Activated CD4-positive, alpha-beta T cell treated with anti-CD3 and anti-CD28 coated beads for 24 hours (primary cell): Measurements from ENCODE around the gene SYT13.
A peak's percentile ranks its signal among the peaks of the same experiment; 100 is the strongest.

ENCODE experiments used
- DNase-seq, 2 donors: peaks; one replicate each; pipeline ENCODE4 v3.0.0-alpha.2; 2020; ENCODE audit warnings: low read depth in 2 of 2

Gene SYT13

GRCh38 chr11:45248501-45249011, 37.6 kb downstream of the SYT13 start:
- no peak for DNase-seq

- no peak for DNase-seq
These were observed 38.7 kb downstream of the SYT13 start for GRCh38 chr11:45247433-45247832.

DNA sequence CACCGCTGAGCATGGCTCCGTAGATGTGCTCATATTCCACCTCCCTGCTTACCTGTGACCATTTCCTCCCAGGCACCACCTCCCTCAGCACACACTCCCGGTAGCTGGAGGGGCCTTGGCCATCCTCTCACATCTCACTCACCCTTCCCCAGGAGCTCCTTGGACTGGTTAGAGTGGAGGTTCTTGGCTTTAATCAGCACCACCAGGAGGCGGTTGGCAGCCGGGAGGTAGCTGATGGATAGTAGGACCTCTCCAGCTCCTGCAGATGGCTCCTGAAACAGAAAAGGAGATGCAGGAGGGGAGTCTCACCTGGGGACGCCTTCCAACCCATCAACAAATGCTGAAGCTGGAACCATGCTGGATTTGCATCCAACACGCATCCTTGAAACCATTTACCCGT, 39.9 kb downstream of the SYT13 start:
- no peak for DNase-seq

- DNase-seq, result no peak
These were observed 40.7 kb downstream of the SYT13 start for GRCh38 chr11:45245218-45246045.

GRCh38 chr11:45243967-45244366, 42.2 kb downstream of the SYT13 start:
- no peak for DNase-seq

GRCh38 chr11:45239733-45240132, 46.4 kb downstream of the SYT13 start:
- DNase-seq, result no peak

- no peak for DNase-seq
These were observed 47.4 kb downstream of the SYT13 start for GRCh38 chr11:45238724-45239123.

- DNase-seq, result no peak
These were observed 48.3 kb downstream of the SYT13 start for GRCh38 chr11:45237711-45238315.

DNA sequence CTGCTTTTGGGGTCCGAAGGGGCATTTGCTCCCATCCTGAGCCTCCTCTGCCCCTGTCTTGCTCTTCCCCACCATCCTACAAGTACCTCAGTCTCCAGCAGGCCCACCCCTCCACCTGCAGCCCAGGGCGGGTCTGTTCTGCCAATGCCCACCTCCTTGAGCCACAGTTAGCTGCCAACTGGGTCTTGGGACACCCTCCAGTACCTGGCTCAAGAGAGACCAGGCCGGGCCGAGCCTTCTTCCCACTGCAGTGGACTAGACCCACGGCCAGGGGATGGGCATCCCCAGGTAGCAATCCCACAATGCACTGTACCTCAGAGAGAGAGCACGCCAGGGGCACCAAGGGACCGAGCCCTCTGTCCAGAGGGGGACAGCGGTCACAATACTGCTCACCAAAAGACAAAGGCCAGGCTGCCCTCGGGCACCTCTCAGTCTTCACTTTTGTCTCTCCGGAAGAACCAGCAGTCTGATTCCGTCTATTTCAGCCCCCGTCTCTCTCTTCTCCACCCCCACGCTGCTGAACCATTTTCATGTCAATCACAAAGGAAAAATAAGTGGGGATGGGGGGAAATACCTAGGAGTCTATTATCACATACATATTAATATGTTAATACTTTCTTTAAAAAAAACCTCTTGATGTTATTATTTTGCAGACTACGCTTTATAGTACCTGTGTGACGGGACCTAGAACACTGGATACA, 51.7 kb downstream of the SYT13 start:
- DNase-seq, result no peak

DNA sequence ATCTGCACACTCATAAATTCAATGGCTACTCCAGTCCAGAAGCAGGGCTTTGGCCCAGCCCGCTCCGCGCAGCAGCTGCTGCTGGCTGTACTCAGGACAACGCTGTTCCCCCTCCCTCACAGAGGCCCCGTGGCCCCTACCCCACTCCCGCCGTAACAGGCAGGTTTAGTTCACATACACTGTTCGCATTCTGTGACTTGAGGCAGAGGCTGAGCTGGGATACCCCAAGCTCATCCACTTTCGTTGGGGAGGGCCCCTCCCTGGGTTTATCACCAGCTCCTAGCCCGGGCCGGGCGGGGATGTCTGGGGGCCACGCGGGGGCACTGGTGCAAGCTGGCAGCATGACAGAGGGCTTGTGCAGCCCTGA, 52.4 kb downstream of the SYT13 start:
- DNase-seq, result no peak

DNA sequence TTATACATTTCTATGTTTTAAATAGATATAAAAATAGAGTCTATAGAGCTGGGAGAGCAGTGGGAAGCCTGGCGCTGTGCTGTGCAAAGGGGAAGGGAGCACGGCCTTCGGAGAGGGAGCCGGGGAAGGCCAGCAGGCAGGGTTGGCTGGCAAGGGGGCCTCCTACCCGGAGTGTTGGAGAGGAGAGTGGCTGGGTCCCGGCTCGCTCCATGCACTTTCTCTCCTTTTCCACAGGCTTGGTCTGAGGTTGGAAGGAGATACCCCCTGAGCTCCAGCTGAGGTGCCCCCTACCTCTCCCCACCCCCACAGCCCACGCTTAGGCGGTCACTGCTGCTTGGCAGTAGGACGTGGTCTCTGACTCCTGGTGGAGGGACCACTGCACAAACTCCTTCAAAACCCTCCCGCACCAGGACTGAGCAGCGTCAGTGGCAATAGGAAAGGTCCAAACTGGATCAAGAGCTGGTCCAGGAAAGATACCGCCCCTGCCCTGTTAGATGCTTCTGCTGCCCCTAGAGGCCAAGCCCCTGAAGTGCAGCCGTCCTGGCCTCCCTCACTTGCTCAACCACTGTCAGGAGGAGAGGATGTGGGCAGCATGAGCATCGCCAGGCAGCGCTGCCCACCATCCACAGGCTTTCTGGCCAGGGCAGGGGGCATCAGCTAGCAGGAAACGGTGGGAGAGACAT, 52.9 kb downstream of the SYT13 start:
- DNase-seq, result peak; percentile 38 to 62

DNA sequence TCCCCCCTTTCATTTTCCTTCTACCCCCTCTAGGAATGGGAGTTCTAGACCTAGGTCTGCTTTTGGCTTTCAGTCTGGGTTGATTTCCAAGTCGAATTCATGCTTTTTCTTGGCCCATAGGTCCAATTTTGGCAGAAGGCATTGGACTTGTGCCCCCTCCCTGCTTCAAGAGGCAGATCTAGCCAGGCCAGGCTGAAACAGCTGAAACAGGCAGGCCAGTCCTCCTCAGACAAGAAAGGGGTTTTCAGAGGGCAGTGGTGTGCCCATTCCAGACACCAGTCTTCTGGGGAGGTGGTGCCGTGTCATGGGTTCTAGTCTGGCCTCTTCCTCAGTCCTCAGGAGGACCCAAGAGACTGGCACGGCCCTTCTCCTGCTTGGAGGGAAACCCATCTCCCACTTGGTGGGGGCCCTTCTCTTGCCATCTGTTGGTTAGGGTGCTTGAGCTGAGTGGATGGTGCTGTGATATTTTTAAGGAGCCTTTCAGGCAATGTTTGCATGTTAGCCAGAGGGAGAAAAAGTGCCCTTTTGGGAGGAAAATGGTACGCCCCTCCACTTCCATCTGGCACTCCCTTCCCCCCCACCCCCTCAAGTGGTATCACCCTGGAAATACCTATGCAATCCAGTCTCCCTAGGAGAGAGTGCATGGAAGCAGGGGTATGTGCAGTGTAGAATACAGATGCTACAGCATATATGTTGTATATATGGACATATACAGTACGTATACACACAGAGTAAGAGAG, 53.6 kb downstream of the SYT13 start:
- DNase-seq, result no peak

GRCh38 chr11:45229401-45230020, 56.6 kb downstream of the SYT13 start:
- no peak for DNase-seq

DNA sequence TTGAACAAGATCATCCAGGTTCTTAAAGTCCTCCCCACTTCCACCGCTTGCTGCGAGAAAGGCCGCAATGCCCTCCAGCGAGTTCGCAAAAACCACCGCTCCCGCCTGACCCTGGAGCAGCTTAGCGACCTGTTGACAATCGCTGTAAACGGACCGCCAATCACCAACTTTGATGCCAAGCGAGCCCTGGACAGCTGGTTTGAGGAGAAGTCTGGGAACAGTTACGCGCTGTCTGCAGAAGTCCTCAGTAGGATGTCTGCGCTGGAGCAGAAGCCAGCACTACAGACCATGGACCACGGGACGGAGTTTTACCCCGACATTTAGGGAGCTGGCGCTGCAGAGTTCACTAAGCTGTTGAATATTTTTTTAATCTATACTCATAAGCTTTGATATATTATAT, 58.3 kb downstream of the SYT13 start:
- DNase-seq, result no peak

DNA sequence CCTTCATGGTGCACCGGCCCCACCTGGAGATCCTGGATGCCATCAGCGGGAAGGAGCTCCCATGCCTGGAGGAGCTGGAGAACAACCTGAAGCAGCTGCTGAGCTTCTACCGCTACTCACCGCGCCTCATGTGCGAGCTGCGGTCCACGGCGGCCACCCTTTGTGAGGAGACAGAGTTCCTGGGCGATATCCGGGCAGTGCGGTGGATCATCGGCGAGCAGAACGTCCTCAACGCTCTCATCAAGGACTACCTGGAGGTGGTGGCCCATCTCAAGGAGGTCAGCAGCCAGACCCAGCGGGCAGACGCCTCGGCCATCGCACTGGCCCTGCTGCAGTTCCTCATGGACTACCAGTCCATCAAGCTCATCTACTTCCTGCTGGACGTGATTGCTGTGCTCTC, 59.2 kb downstream of the SYT13 start:
- no peak for DNase-seq

DNA sequence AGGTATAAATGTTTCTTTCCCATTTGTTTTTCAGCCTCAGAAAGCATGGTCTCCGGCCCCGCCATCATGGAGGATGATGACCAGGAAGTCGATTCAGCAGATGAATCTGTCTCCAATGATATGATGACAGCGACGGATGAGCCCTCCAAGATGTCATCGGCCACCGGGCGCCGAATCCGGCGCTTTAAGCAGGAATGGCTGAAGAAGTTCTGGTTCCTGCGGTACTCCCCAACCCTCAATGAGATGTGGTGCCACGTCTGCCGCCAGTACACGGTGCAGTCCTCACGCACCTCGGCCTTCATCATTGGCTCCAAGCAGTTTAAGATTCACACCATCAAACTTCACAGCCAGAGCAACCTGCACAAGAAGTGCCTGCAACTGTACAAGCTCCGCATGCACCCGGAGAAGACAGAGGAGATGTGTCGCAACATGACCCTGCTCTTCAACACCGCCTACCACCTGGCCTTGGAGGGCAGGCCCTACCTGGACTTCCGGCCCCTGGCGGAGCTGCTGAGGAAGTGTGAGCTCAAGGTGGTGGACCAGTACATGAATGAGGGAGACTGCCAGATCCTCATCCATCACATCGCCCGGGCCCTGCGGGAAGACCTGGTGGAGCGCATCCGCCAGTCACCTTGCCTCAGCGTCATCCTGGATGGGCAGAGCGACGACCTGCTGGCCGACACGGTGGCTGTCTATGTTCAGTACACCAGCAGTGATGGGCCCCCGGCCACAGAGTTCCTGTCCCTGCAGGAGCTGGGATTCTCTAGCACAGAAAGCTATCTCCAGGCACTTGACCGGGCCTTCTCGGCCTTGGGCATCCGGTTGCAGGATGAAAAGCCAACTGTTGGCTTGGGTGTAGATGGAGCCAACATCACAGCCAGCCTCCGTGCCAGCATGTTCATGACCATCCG, 59.9 kb downstream of the SYT13 start:
- DNase-seq, result no peak

- DNase-seq, result no peak
These were observed 60.9 kb downstream of the SYT13 start for GRCh38 chr11:45225277-45225676.

DNA sequence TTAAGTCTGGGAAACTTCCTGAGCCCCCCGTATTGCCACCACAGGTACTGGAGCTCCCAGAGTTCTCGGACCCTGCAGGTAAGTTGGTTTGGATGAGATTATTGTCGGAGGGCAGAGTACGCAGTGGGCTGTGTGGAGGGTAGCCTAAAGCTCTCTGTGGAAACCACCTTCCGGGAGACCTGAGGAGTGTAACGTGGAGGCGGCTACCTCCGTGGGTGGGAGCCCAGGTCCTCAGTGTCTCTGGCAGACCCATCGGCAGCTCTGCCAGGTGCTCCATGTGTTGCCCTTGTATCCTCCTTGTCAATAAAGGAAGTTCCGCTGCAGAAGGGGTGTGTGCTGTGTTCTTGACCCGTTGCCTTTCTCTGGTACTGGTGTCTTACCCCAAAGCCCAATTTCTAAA, 61.4 kb downstream of the SYT13 start:
- DNase-seq, result no peak

DNA sequence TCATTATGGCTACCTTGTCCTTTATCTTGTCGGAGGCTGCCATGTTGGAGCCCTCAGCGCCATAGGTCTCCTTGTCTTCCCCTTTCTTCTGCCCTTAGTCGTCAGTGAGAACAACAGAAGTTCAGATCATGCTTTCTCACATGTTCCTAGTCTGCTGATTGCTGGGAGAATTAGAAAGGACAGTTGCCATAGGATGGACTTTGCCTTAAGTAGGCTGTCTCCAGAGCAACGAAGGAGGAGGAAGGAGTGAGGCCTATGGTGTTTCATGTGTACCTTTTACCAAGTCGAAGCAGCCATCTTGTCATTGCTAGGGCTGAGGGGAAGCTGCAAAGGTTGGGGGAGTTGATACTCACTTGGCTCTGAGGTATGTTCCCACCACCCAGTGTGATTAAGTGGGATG, 62.6 kb downstream of the SYT13 start:
- no peak for DNase-seq

- no peak for DNase-seq
These were observed 66.7 kb downstream of the SYT13 start for GRCh38 chr11:45219411-45219810.
